Measurements from ENCODE around the gene PACSIN2. TPM values are rescaled to one million over a fixed set of nuclear protein-coding genes. Genes with fewer than 3 reads are reported as not detected.

Gene PACSIN2
- total and polyA plus RNA-seq, 2 experiments from 2014 or later: 23.5 to 57.3 TPM

DNA sequence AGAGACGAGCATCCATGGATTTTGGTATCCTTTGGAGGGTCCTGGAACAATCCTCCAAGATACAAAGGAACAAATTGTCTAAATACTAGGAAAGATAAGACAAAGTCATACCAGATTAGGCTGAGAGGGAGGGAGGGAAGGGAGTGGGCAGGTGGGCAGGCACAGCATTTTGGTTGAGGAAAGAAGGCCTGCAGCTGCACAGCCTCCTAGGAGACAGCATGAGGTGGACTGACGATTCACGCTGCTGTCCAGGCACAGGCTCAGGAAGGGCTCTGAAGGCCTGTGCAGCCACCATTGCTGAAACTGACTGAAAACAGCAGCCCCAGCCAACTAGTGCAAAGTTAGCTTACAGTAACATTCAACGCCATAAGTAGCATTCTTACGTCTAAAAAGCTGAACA is 64.7 kb downstream of the PACSIN2 start (continued):
- TF ChIP-seq, protein P1, sequence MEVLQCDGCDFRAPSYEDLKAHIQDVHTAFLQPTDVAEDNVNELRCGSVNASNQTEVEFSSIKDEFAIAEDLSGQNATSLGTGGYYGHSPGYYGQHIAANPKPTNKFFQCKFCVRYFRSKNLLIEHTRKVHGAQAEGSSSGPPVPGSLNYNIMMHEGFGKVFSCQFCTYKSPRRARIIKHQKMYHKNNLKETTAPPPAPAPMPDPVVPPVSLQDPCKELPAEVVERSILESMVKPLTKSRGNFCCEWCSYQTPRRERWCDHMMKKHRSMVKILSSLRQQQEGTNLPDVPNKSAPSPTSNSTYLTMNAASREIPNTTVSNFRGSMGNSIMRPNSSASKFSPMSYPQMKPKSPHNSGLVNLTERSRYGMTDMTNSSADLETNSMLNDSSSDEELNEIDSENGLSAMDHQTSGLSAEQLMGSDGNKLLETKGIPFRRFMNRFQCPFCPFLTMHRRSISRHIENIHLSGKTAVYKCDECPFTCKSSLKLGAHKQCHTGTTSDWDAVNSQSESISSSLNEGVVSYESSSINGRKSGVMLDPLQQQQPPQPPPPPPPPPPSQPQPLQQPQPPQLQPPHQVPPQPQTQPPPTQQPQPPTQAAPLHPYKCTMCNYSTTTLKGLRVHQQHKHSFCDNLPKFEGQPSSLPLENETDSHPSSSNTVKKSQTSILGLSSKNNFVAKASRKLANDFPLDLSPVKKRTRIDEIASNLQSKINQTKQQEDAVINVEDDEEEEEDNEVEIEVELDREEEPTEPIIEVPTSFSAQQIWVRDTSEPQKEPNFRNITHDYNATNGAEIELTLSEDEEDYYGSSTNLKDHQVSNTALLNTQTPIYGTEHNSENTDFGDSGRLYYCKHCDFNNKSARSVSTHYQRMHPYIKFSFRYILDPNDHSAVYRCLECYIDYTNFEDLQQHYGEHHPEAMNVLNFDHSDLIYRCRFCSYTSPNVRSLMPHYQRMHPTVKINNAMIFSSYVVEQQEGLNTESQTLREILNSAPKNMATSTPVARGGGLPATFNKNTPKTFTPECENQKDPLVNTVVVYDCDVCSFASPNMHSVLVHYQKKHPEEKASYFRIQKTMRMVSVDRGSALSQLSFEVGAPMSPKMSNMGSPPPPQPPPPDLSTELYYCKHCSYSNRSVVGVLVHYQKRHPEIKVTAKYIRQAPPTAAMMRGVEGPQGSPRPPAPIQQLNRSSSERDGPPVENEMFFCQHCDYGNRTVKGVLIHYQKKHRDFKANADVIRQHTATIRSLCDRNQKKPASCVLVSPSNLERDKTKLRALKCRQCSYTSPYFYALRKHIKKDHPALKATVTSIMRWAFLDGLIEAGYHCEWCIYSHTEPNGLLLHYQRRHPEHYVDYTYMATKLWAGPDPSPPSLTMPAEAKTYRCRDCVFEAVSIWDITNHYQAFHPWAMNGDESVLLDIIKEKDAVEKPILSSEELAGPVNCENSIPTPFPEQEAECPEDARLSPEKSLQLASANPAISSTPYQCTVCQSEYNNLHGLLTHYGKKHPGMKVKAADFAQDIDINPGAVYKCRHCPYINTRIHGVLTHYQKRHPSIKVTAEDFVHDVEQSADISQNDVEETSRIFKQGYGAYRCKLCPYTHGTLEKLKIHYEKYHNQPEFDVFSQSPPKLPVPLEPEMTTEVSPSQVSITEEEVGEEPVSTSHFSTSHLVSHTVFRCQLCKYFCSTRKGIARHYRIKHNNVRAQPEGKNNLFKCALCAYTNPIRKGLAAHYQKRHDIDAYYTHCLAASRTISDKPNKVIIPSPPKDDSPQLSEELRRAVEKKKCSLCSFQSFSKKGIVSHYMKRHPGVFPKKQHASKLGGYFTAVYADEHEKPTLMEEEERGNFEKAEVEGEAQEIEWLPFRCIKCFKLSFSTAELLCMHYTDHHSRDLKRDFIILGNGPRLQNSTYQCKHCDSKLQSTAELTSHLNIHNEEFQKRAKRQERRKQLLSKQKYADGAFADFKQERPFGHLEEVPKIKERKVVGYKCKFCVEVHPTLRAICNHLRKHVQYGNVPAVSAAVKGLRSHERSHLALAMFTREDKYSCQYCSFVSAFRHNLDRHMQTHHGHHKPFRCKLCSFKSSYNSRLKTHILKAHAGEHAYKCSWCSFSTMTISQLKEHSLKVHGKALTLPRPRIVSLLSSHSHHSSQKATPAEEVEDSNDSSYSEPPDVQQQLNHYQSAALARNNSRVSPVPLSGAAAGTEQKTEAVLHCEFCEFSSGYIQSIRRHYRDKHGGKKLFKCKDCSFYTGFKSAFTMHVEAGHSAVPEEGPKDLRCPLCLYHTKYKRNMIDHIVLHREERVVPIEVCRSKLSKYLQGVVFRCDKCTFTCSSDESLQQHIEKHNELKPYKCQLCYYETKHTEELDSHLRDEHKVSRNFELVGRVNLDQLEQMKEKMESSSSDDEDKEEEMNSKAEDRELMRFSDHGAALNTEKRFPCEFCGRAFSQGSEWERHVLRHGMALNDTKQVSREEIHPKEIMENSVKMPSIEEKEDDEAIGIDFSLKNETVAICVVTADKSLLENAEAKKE (CRISPR knock-in tag; IDR thresholded peaks at IDR 0.05): no peak
- TF ChIP-seq POLR2AphosphoS5 (IDR thresholded peaks at IDR 0.05; ENCODE audit: low read depth) (no peak), NANOG (IDR thresholded peaks at IDR 0.05; ENCODE audit: borderline replicate concordance) (no peak)

DNA sequence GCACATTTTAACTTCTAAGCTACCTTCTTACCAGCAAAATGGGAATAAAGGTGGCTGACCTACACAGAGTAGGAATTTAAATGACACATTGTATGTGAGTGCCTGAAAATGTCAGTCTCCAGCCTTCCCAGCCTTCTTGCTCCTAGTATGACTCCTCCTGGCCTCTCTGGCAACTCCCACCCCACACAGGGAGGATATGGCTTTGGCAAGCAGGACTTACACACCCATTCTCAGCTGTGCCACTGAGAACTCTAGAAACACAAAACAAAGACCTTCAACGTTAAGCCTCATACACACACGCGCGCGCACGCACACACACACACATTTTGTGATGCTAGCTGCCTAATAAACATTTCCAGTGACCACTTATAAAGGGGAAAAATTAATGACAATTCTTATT is 65.8 kb downstream of the PACSIN2 start:
- H3F3A ChIP-seq (replicated peaks; ENCODE audit: low read depth): no peaks in the 10 kb centered on the region
- Mint-ChIP-seq H3K9me3 (no peaks in the 10 kb centered on the region), H3K27ac (no peak overlapping the region), H3K4me1 (peaks cover 54% of the 10 kb centered on the region), H3K36me3 (ENCODE audit: low read depth) (no peaks in the 10 kb centered on the region; the same call in 2 of the 3 replicates), H3K27me3 (ENCODE audit: insufficient read depth, low read depth, poor library complexity) (peaks cover 7% of the 10 kb centered on the region), H3K4me3 (no peak overlapping the region)
- peaks cover 19% of the 10 kb centered on the region for H3K4me1 ChIP-seq (ENCODE audit: insufficient read depth)
- TF ChIP-seq STAT1 (IDR thresholded peaks at IDR 0.05; ENCODE audit: unreplicated experiment): no peak
- DNase-seq (ENCODE audit: low spot score): no peak
- H3K27ac ChIP-seq (ENCODE audit: low read depth): no peak overlapping the region
- no peak overlapping the region for H3K4me3 ChIP-seq
- H3K36me3 ChIP-seq (ENCODE audit: insufficient read depth): no peaks in the 10 kb centered on the region
- no peak overlapping the region for H3K4me2 ChIP-seq
- peaks cover 72% of the 10 kb centered on the region for H4K20me1 ChIP-seq (replicated peaks; ENCODE audit: insufficient read depth)
- no peaks in the 10 kb centered on the region for H3K27me3 ChIP-seq (ENCODE audit: insufficient read depth)
- 0 out of 2 replicates have a peak, but pooled peaks cover 4% of the 10 kb centered on the region for H3K9me2 ChIP-seq (ENCODE audit: insufficient read depth)
- no peak overlapping the region for H2AFZ ChIP-seq
- H3K79me2 ChIP-seq (replicated peaks; ENCODE audit: insufficient read depth): peaks cover 99% of the 10 kb centered on the region
- ATAC-seq: no peak

DNA sequence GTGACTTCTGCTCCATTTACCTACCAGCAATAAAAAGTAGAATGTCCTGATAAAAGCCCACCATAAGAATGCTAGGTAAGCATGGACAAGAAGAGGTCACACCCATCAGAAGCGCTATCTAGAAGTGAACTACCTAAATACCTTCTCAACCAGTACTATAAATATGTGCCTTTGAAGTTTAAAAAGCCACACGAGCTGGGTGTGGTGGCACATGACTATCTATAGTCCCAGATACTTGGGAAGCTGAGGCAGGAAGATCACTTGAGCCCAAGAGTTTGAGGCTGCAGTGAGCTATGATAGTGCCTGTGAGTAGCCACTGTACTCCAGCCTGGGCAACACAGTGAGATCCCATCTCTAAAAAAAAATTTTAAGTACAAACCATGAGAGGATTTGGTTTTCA is 66.7 kb downstream of the PACSIN2 start:
- H3K27ac Mint-ChIP-seq: no peak overlapping the region
- Histone ChIP-seq H3K36me3 (ENCODE audit: insufficient read depth) (no peaks in the 10 kb centered on the region), H3K79me2 (replicated peaks; ENCODE audit: insufficient read depth) (peaks cover 99% of the 10 kb centered on the region), H3K4me3 (no peak overlapping the region), H3K27me3 (ENCODE audit: insufficient read depth) (no peaks in the 10 kb centered on the region), H3K4me1 (ENCODE audit: insufficient read depth) (peaks cover 16% of the 10 kb centered on the region), H3K4me2 (no peak overlapping the region), H2AFZ (no peak overlapping the region), H3K27ac (ENCODE audit: low read depth) (no peak overlapping the region), H3F3A (replicated peaks; ENCODE audit: low read depth) (no peaks in the 10 kb centered on the region), H3K9me2 (ENCODE audit: insufficient read depth) (0 out of 2 replicates have a peak, but pooled peaks cover 4% of the 10 kb centered on the region), H4K20me1 (replicated peaks; ENCODE audit: insufficient read depth) (peaks cover 69% of the 10 kb centered on the region)
- TF ChIP-seq, protein P2, sequence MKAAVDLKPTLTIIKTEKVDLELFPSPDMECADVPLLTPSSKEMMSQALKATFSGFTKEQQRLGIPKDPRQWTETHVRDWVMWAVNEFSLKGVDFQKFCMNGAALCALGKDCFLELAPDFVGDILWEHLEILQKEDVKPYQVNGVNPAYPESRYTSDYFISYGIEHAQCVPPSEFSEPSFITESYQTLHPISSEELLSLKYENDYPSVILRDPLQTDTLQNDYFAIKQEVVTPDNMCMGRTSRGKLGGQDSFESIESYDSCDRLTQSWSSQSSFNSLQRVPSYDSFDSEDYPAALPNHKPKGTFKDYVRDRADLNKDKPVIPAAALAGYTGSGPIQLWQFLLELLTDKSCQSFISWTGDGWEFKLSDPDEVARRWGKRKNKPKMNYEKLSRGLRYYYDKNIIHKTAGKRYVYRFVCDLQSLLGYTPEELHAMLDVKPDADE (IDR thresholded peaks at IDR 0.05): no peak
- no peak for TF ChIP-seq NANOG (IDR thresholded peaks at IDR 0.05; ENCODE audit: borderline replicate concordance)
- peaks cover 50% of the 10 kb centered on the region for H3K4me1 Mint-ChIP-seq
- H3K9me3 Mint-ChIP-seq: no peaks in the 10 kb centered on the region
- ATAC-seq (no peak), DNase-seq (ENCODE audit: low spot score) (no peak)
- no peak overlapping the region for H3K4me3 Mint-ChIP-seq
- H3K27me3 Mint-ChIP-seq (ENCODE audit: insufficient read depth, low read depth, poor library complexity): peaks cover 7% of the 10 kb centered on the region
- H3K36me3 Mint-ChIP-seq (ENCODE audit: low read depth): no peaks in the 10 kb centered on the region; the same call in 2 of the 3 replicates

Data from GM23338 (cell line).